Peyer's patch (tissue), 4 donors: Measurements from ENCODE around the gene RAD51B. TPM values are rescaled to one million over a fixed set of nuclear protein-coding genes. Genes with fewer than 3 reads are reported as not detected.
"Not testable (repeated sequence)": the region's sequence is repeated elsewhere in the genome, so short reads cannot be mapped to it uniquely, and the experiment has no call there.

Source experiments
- DNase-seq, 3 donors: peaks; one replicate each; pipeline ENCODE4 v3.0.0-alpha.2; 2017 to 2019
- H3K27ac ChIP-seq, 4 donors: fragments of 200-600 bp; sonication (generic); one replicate each; pipeline ENCODE4 v1.5.1; 2016 to 2019
- H3K27me3 ChIP-seq, 2 donors: fragments of 200-600 bp; sonication (generic); one replicate each; pipeline ENCODE4 v1.5.1; 2019
- H3K36me3 ChIP-seq, 3 donors: fragments of 200-600 bp; sonication (generic); one replicate each; pipeline ENCODE4 v1.5.1; 2016 to 2019
- H3K4me1 ChIP-seq, 4 donors: fragments of 200-600 bp; sonication (generic); one replicate each; pipeline ENCODE4 v1.5.1; 2016 to 2019
- H3K4me3 ChIP-seq, 4 donors: fragments of 200-600 bp; sonication (generic); 1 replicate in 3 of 4; 2 replicates in 1 of 4; pipeline ENCODE4 v1.5.1; 2016 to 2019; ENCODE audit warnings: mild to moderate bottlenecking in 1 of 4
- H3K9me3 ChIP-seq, 4 donors: fragments of 200-600 bp; sonication (generic); one replicate each; pipeline ENCODE4 v1.5.1; 2016 to 2019; ENCODE audit warnings: mild to moderate bottlenecking in 1 of 4
- CTCF ChIP-seq, 6 experiments: fragments of 450-650 bp in 4 of 6; fragments of 200-600 bp in 2 of 6; sonication (generic) in 1 of 6; IDR thresholded peaks; one replicate each; pipeline ENCODE4 v1.5.1; 2017 to 2019; ENCODE audit warnings: antibody characterized with exemption in 6 of 6, mild to moderate bottlenecking in 3 of 6, moderate library complexity in 1 of 6
- POLR2A ChIP-seq, 2 donors: fragments of 450-650 bp; IDR thresholded peaks; one replicate each; pipeline ENCODE4 v1.5.1; 2017; ENCODE audit warnings: antibody characterized with exemption in 2 of 2, mild to moderate bottlenecking in 2 of 2, moderate library complexity in 2 of 2
- total RNA-seq, 4 donors: library from RNA; depleted of rRNA; stranded (reverse); fragments of >200 nt; gene quantifications; one replicate each; pipeline ENCODE4 v1.1.0, GENCODE V29; 2016

RAD51B gene
- total RNA-seq, 4 donors from 2014 or later, result 12.6 to 103 (median 33.1) TPM

GRCh38 chr14:68177728-68178127 lies 358.1 kb downstream of the RAD51B start:
- H3K4me1 ChIP-seq, result peaks cover 0 to 38% (median 5%) of the 10 kb centered on the region in 4 donors

GRCh38 chr14:68178282-68178681 lies 358.7 kb downstream of the RAD51B start:
- DNase-seq, result no peak
- Histone ChIP-seq H3K27ac (no peak overlapping the region), H3K27me3 (no peaks in the 10 kb centered on the region), H3K9me3 (no peaks in the 10 kb centered on the region), H3K36me3 (no peaks in the 10 kb centered on the region), H3K4me1 (peaks cover 0 to 32% (median 5%) of the 10 kb centered on the region in 4 donors), H3K4me3 (no peak overlapping the region)
- no peak for TF ChIP-seq CTCF (IDR thresholded peaks at IDR 0.05)
- no peak for TF ChIP-seq POLR2A (IDR thresholded peaks at IDR 0.05)

More at GRCh38 chr14:68177728-68178127, 358.1 kb downstream of the RAD51B start:
- Histone ChIP-seq H3K27ac (no peak overlapping the region), H3K36me3 (no peaks in the 10 kb centered on the region), H3K9me3 (no peaks in the 10 kb centered on the region), H3K27me3 (no peaks in the 10 kb centered on the region), H3K4me3 (no peak overlapping the region)
- no peak for DNase-seq
- TF ChIP-seq POLR2A (IDR thresholded peaks at IDR 0.05) (no peak), CTCF (IDR thresholded peaks at IDR 0.05) (no peak)

- H3K9me3 ChIP-seq, result no peaks in the 10 kb centered on the region
- H3K27ac ChIP-seq, result no peak overlapping the region
- H3K4me1 ChIP-seq, result peaks cover 0 to 20% (median 5%) of the 10 kb centered on the region in 4 donors
- DNase-seq, result no peak
- H3K4me3 ChIP-seq, result no peak overlapping the region
- H3K36me3 ChIP-seq, result no peaks in the 10 kb centered on the region
- no peaks in the 10 kb centered on the region for H3K27me3 ChIP-seq
- no peak for TF ChIP-seq CTCF (IDR thresholded peaks at IDR 0.05)
- TF ChIP-seq POLR2A (IDR thresholded peaks at IDR 0.05), result no peak
Observed at GRCh38 chr14:68181519-68182326, 362.1 kb downstream of the RAD51B start.

GRCh38 chr14:68182492-68182891 lies 362.9 kb downstream of the RAD51B start:
- TF ChIP-seq POLR2A (IDR thresholded peaks at IDR 0.05), result no peak
- no peak for TF ChIP-seq CTCF (IDR thresholded peaks at IDR 0.05)
- DNase-seq, result no peak
- Histone ChIP-seq H3K4me1 (peaks cover 0 to 20% (median 5%) of the 10 kb centered on the region in 4 donors), H3K27me3 (no peaks in the 10 kb centered on the region), H3K36me3 (no peaks in the 10 kb centered on the region), H3K9me3 (no peaks in the 10 kb centered on the region), H3K27ac (no peak overlapping the region), H3K4me3 (no peak overlapping the region)

GRCh38 chr14:68186500-68187276 lies 367.1 kb downstream of the RAD51B start:
- not testable (repeated sequence) for H3K27ac ChIP-seq, DNase-seq, H3K4me3 ChIP-seq, H3K9me3 ChIP-seq, H3K27me3 ChIP-seq, H3K36me3 ChIP-seq
- peaks cover 0 to 20% (median 3%) of the 10 kb centered on the region in 4 donors for H3K4me1 ChIP-seq

- Histone ChIP-seq H3K27ac (no peak overlapping the region), H3K4me1 (peaks cover 0 to 13% (median 0%) of the 10 kb centered on the region in 4 donors), H3K9me3 (no peaks in the 10 kb centered on the region), H3K4me3 (no peak overlapping the region), H3K27me3 (no peaks in the 10 kb centered on the region), H3K36me3 (no peaks in the 10 kb centered on the region)
- no peak for TF ChIP-seq CTCF (IDR thresholded peaks at IDR 0.05)
- no peak for TF ChIP-seq POLR2A (IDR thresholded peaks at IDR 0.05)
- no peak for DNase-seq
Observed at GRCh38 chr14:68188174-68188573, 368.6 kb downstream of the RAD51B start.
